Fibroblast of lung (primary cell): ENCODE results near the gene POC1B. TPM values are rescaled to one million over a fixed set of nuclear protein-coding genes. Genes with fewer than 3 reads are reported as not detected.
A peak's percentile ranks its signal among the peaks of the same experiment; 100 is the strongest.

Source experiments
- DNase-seq, 2 donors: peaks; one replicate each; pipeline versions ENCODE4 v3.0.0 to v3.0.0-alpha.2; 2010; ENCODE audit warnings: low read depth in 2 of 2
- H2AFZ ChIP-seq: 2 replicates; pipeline ENCODE4 v1.5.1; 2012; ENCODE audit warnings: low read length, control low read depth, inconsistent platforms
- H3K27ac ChIP-seq: 2 replicates; pipeline ENCODE4 v1.5.1; 2011; ENCODE audit warnings: low read length, control low read depth; ENCODE audit not compliant: insufficient read depth
- H3K27me3 ChIP-seq: 2 replicates; pipeline ENCODE4 v1.5.1; 2011; ENCODE audit warnings: mild to moderate bottlenecking, low read length; ENCODE audit not compliant: control insufficient read depth, insufficient read depth
- H3K36me3 ChIP-seq: 2 replicates; pipeline ENCODE4 v1.5.1; 2011; ENCODE audit warnings: low read length; ENCODE audit not compliant: control insufficient read depth, insufficient read depth
- H3K4me1 ChIP-seq: 2 replicates; pipeline ENCODE4 v1.5.1; 2011; ENCODE audit warnings: low read length; ENCODE audit not compliant: control insufficient read depth, insufficient read depth; ENCODE audit errors: extremely low read depth
- H3K4me2 ChIP-seq: 2 replicates; pipeline ENCODE4 v1.5.1; 2011; ENCODE audit warnings: low read length, control low read depth; ENCODE audit not compliant: insufficient read depth; ENCODE audit errors: extremely low read depth
- H3K4me3 ChIP-seq, 4 experiments: fragments of 200-600 bp in 1 of 4; sonication (generic) in 1 of 4; replicated peaks in 1 of 4; 2 replicates each; pipeline ENCODE4 v1.5.1; 2011 to 2016; ENCODE audit warnings: low read length in 4 of 4, low read depth in 3 of 4, mild to moderate bottlenecking in 3 of 4, control low read depth in 2 of 4, inconsistent platforms in 1 of 4, mixed read lengths in 1 of 4; ENCODE audit not compliant: insufficient read depth in 1 of 4; ENCODE audit errors: control extremely low read depth in 1 of 4
- H3K79me2 ChIP-seq: 2 replicates; pipeline ENCODE4 v1.5.1; 2012; ENCODE audit warnings: mild to moderate bottlenecking, low read length, inconsistent platforms; ENCODE audit not compliant: control insufficient read depth, insufficient read depth
- H3K9ac ChIP-seq: 2 replicates; pipeline ENCODE4 v1.5.1; 2011; ENCODE audit warnings: mild to moderate bottlenecking, low read length, control low read depth; ENCODE audit not compliant: insufficient read depth
- H3K9me3 ChIP-seq: 2 replicates; pipeline ENCODE4 v1.5.1; 2012; ENCODE audit warnings: low read depth, low read length; ENCODE audit not compliant: control insufficient read depth, insufficient read depth
- H4K20me1 ChIP-seq: 2 replicates; pipeline ENCODE4 v1.5.1; 2011; ENCODE audit warnings: low read length; ENCODE audit not compliant: control insufficient read depth, insufficient read depth; ENCODE audit errors: extremely low read depth
- CTCF ChIP-seq, 2 donors: IDR thresholded peaks in 1 of 2; conservative IDR thresholded peaks in 1 of 2; 1 replicate in 1 of 2; 2 replicates in 1 of 2; pipeline ENCODE4 v1.5.1; 2011 to 2012; ENCODE audit warnings: low read length in 2 of 2, control low read depth in 1 of 2, inconsistent platforms in 1 of 2, low read depth in 1 of 2, mild to moderate bottlenecking in 1 of 2
- EZH2 ChIP-seq: IDR thresholded peaks from 2 replicates; pipeline ENCODE4 v1.5.1; 2012; ENCODE audit warnings: low read length, control low read depth, mild to moderate bottlenecking; ENCODE audit errors: missing control alignments
- polyA plus RNA-seq, 2 donors: library from polyadenylated mRNA; depleted of rRNA in 1 of 2; stranded (reverse) in 1 of 2; unstranded in 1 of 2; fragments of >200 nt; gene quantifications; 2 replicates each; pipeline ENCODE4 v1.2.1, GENCODE V29; 2011 to 2012; ENCODE audit warnings: missing spikeins in 1 of 2
- total RNA-seq: library from RNA; depleted of rRNA; stranded (reverse); fragments of >200 nt; gene quantifications from 2 replicates; pipeline ENCODE4 v1.2.1, GENCODE V29; 2014

POC1B gene
- total and polyA plus RNA-seq, 2 donors (not counting 1 experiment from before 2014, with no cell fraction given) = 10.2 to 16.7 TPM

- no peak for DNase-seq
- H3K36me3 ChIP-seq = no peaks in the 10 kb centered on the region
- peaks cover 11% of the 10 kb centered on the region for H3K79me2 ChIP-seq
- peaks cover 4% of the 10 kb centered on the region for H3K4me1 ChIP-seq
- no peak overlapping the region for H2AFZ ChIP-seq
- no peak overlapping the region for H3K4me3 ChIP-seq
- no peaks in the 10 kb centered on the region for H4K20me1 ChIP-seq
- H3K9ac ChIP-seq = no peak overlapping the region
- no peaks in the 10 kb centered on the region for H3K9me3 ChIP-seq
- no peak overlapping the region for H3K27ac ChIP-seq
- H3K4me2 ChIP-seq = no peak overlapping the region
- H3K27me3 ChIP-seq = no peaks in the 10 kb centered on the region
- no peak for TF ChIP-seq CTCF (conservative IDR thresholded peaks at IDR 0.05 in 1 of 2, IDR thresholded peaks at IDR 0.05 in 1 of 2; ENCODE audit: low read depth in 1 of 2, low read length in 2 of 2)
- TF ChIP-seq EZH2 = no peak
Measured at GRCh38 chr12:89528434-89528833, 2.6 kb upstream of the POC1B start.

GRCh38 chr12:89525305-89525823 is 483 bp downstream of the POC1B start:
- Histone ChIP-seq H3K27ac (peak overlapping the region; percentile 80), H3K79me2 (peaks cover 26% of the 10 kb centered on the region), H3K9me3 (no peaks in the 10 kb centered on the region), H3K4me2 (peak overlapping the region; percentile 67), H3K4me3 (peak overlapping the region; percentile 72 to 91 (median 80)), H3K9ac (peak overlapping the region; percentile 62), H3K36me3 (peaks cover 2% of the 10 kb centered on the region), H3K27me3 (no peaks in the 10 kb centered on the region), H2AFZ (peak overlapping the region; percentile 99), H4K20me1 (no peaks in the 10 kb centered on the region), H3K4me1 (peaks cover 12% of the 10 kb centered on the region)
- peak in 1 of 2 donors; percentile 28 for DNase-seq
- no peak for TF ChIP-seq EZH2
- no peak for TF ChIP-seq CTCF (conservative IDR thresholded peaks at IDR 0.05 in 1 of 2, IDR thresholded peaks at IDR 0.05 in 1 of 2; ENCODE audit: low read depth in 1 of 2, low read length in 2 of 2)

- Histone ChIP-seq H3K4me3 (peak within 1 kb of the TSS; percentile 72 to 91 (median 80)), H3K27me3 (no peaks in the 10 kb centered on the region), H3K4me2 (peak within 1 kb of the TSS; percentile 93), H3K9me3 (no peaks in the 10 kb centered on the region), H3K36me3 (peaks cover 2% of the 10 kb centered on the region), H2AFZ (peak within 1 kb of the TSS; percentile 99), H4K20me1 (no peaks in the 10 kb centered on the region), H3K79me2 (peaks cover 26% of the 10 kb centered on the region), H3K9ac (peak within 1 kb of the TSS; percentile 62), H3K4me1 (peaks cover 12% of the 10 kb centered on the region), H3K27ac (peak within 1 kb of the TSS; percentile 80)
- TF ChIP-seq CTCF (conservative IDR thresholded peaks at IDR 0.05 in 1 of 2, IDR thresholded peaks at IDR 0.05 in 1 of 2; ENCODE audit: low read depth in 1 of 2, low read length in 2 of 2) (peak; percentile 65 to 67), EZH2 (no peak)
- DNase-seq = peak; percentile 84 to 88
Measured at GRCh38 chr12:89524541-89525304, 1.1 kb downstream of the POC1B start, which contains the start of gene GALNT4. GALNT4 (minus strand) TSS chr12:89524796; CDS start chr12:89524549, 247 bp downstream.
